GM20000 (cell line): ENCODE measurements around the gene PPM1M.
"Not testable (repeated sequence)": the region's sequence is repeated elsewhere in the genome, so short reads cannot be mapped to it uniquely, and the experiment has no call there.

Source experiments
- DNase-seq: peaks from one replicate; pipeline ENCODE4 v3.0.0; 2012; ENCODE audit warnings: low spot score
- CTCF ChIP-seq: IDR thresholded peaks from 2 replicates; pipeline ENCODE4 v1.5.1; 2012; ENCODE audit warnings: mild to moderate bottlenecking, control low read depth; ENCODE audit errors: extremely low read depth, missing control alignments

The PPM1M gene

GRCh38 chr3:52259035-52259434 is 13.5 kb downstream of the PPM1M start:
- no peak for DNase-seq
- TF ChIP-seq CTCF = no peak

- TF ChIP-seq CTCF = no peak
- no peak for DNase-seq
These were observed 13.9 kb downstream of the PPM1M start for GRCh38 chr3:52259448-52259847.

GRCh38 chr3:52262447-52262846 is 16.9 kb downstream of the PPM1M start:
- no peak for DNase-seq
- TF ChIP-seq CTCF = no peak

- no peak for DNase-seq
- no peak for TF ChIP-seq CTCF
These were observed 19.8 kb downstream of the PPM1M start for GRCh38 chr3:52265387-52265786.

GRCh38 chr3:52268036-52268435 is 22.5 kb downstream of the PPM1M start:
- no peak for DNase-seq
- TF ChIP-seq CTCF = no peak

- no peak for DNase-seq
- TF ChIP-seq CTCF = no peak
These were observed 24.2 kb downstream of the PPM1M start for GRCh38 chr3:52269776-52270175.

- no peak for DNase-seq
- TF ChIP-seq CTCF = no peak
These were observed 24.7 kb downstream of the PPM1M start for GRCh38 chr3:52270252-52270754.

- DNase-seq = not testable (repeated sequence)
These were observed 26.6 kb downstream of the PPM1M start for GRCh38 chr3:52272172-52272571.
